Psoas muscle (tissue), 8 donors: ENCODE results near the gene MAN1A1. TPM values are rescaled to one million over a fixed set of nuclear protein-coding genes. Genes with fewer than 3 reads are reported as not detected.
"Not testable (repeated sequence)": the region's sequence is repeated elsewhere in the genome, so short reads cannot be mapped to it uniquely, and the experiment has no call there.

Experiments used
- ATAC-seq, 4 donors: fragments of 200-7000 bp; cut with Tn5 transposase; one replicate each; pipeline ENCODE4 v1.9.1; 2020; ENCODE audit warnings: moderate library complexity in 3 of 4, mild to moderate bottlenecking in 2 of 4
- DNase-seq, 2 donors: peaks; one replicate each; pipeline ENCODE4 v3.0.0-alpha.2; 2020
- H3K27ac ChIP-seq: fragments of 200-600 bp; one replicate; pipeline ENCODE4 v1.8.0; 2022
- H3K27me3 ChIP-seq, 3 donors: fragments of 200-600 bp in 1 of 3; one replicate each; pipeline versions ENCODE4 v1.6.1 to v1.8.0; 2013 to 2022; ENCODE audit warnings: low read length in 2 of 3, mild to moderate bottlenecking in 2 of 3, moderate library complexity in 1 of 3; ENCODE audit not compliant: insufficient read depth in 3 of 3
- H3K36me3 ChIP-seq, 2 donors: fragments of 200-600 bp in 1 of 2; one replicate each; pipeline versions ENCODE4 v1.6.1 to v1.8.0; 2013 to 2022; ENCODE audit warnings: low read depth in 1 of 2, mild to moderate bottlenecking in 1 of 2, moderate library complexity in 1 of 2; ENCODE audit not compliant: insufficient read depth in 1 of 2
- H3K4me1 ChIP-seq: fragments of 200-600 bp; one replicate; pipeline ENCODE4 v1.8.0; 2022
- H3K4me3 ChIP-seq: fragments of 200-600 bp; one replicate; pipeline ENCODE4 v1.8.0; 2022; ENCODE audit warnings: mild to moderate bottlenecking
- H3K9me3 ChIP-seq: fragments of 200-600 bp; one replicate; pipeline ENCODE4 v1.8.0; 2022
- CTCF ChIP-seq: fragments of 200-600 bp; IDR thresholded peaks from one replicate; pipeline ENCODE4 v1.8.0; 2022; ENCODE audit warnings: antibody characterized with exemption
- WGBS, 3 donors: extraction: QIAGEN DNeasy Blood & Tissue Kit; methylation state at CpG; one replicate each; pipeline versions ENCODE4 v1.1.6 to v1.1.7; 2013; 5-methylcytosine and 5-hydroxymethylcytosine counted together
- intact Hi-C, 2 donors: fragments of 100-400 bp; cut with DNase I; formaldehyde crosslinking; loops; one replicate each; pipeline versions ENCODE4 v1.11.0 to v1.14.2; 2022
- polyA plus RNA-seq, 3 donors: library from polyadenylated mRNA; stranded (reverse); fragments of 200-250 nt; gene quantifications; one replicate each; pipeline ENCODE4 v1.2.3, GENCODE V29; 2013
- total RNA-seq, 4 donors: library from RNA; stranded (reverse); fragmentation: NEBNext Ultra II Directional in 2 of 4; extraction: Animal tissue kit (Norgen Biotek cat#: 25700) in 2 of 4; gene quantifications; one replicate each; pipeline versions ENCODE4 v1.2.1 to v1.2.4, GENCODE V29; 2021 to 2023
- donor health status: healthy with polysubstance abuse.
- donor health status: DM: no; HTN: no; CAD: no; lungs with moderate emphysema.
- donor health status: Bipolar disorder and iron deficiency.
- donor health status: healthy.
- donor health status: DM: yes; HTN: yes; CAD: no.
- donor health status: DM: no; HTN: no; CAD: no.
- donor health status: DM: no; HTN: no; CAD: no.
- donor health status: DM: yes; HTN: yes; CAD: no.

Gene MAN1A1
- total and polyA plus RNA-seq, 7 donors = 3.7 to 14.6 (median 6.2) TPM

- intact Hi-C loops = no loop called here
- no peak for DNase-seq
- no peak for ATAC-seq
- Histone ChIP-seq H3K27me3 (no peaks in the 10 kb centered on the region), H3K36me3 (no peaks in the 10 kb centered on the region), H3K4me3 (no peak overlapping the region), H3K27ac (no peak overlapping the region), H3K4me1 (no peaks in the 10 kb centered on the region), H3K9me3 (no peaks in the 10 kb centered on the region)
- TF ChIP-seq CTCF = no peak
These were observed 34.9 kb upstream of the MAN1A1 start for GRCh38 chr6:119384444-119384843.

DNA sequence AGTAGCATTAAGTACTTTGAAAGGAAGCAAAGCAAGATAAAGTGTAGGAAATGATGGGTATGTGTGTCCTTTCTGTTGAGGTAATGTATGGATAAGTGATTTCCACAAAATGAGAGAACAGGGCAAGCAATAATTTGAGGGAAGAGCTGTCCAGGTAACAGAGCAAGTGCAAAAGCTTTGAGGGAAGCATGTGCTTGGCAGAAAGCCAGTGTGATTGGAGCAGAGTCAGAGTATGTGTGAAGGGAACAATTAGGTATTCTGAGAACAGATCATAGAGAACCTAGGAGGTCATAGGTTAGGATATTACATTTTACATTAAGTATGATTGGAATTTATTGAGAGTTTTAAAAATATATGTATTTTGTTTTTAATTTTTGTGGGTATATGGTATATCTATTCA, 30.2 kb upstream of the MAN1A1 start:
- no peak overlapping the region for H3K4me3 ChIP-seq
- no peak for TF ChIP-seq CTCF
- no peaks in the 10 kb centered on the region for H3K9me3 ChIP-seq
- no peak overlapping the region for H3K27ac ChIP-seq
- H3K4me1 ChIP-seq = no peaks in the 10 kb centered on the region
- no peaks in the 10 kb centered on the region for H3K27me3 ChIP-seq
- intact Hi-C loops = no loop called here
- DNase-seq (no peak), ATAC-seq (no peak)
- no peaks in the 10 kb centered on the region for H3K36me3 ChIP-seq

DNA sequence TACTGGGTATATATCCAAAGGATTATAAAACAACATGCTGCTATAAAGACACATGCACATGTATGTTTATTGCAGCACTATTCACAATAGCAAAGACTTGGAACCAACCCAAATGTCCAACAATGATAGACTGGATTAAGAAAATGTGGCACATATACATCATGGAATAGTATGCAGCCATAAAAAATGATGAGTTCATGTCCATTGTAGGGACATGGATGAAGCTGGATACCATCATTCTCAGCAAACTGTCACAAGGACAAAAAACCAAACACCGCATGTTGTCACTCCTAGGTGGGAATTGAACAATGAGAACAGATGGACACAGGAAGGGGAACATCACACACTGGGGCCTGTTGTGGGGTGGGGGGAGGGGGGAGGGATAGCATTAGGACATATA, 27.5 kb upstream of the MAN1A1 start:
- H3K4me1 ChIP-seq, H3K36me3 ChIP-seq, DNase-seq, ATAC-seq, H3K4me3 ChIP-seq, H3K9me3 ChIP-seq, intact Hi-C loops, H3K27ac ChIP-seq, H3K27me3 ChIP-seq: not testable (repeated sequence)
- WGBS, 3 donors = 100% methylated on average over 1 of the region's 1 CpG

DNA sequence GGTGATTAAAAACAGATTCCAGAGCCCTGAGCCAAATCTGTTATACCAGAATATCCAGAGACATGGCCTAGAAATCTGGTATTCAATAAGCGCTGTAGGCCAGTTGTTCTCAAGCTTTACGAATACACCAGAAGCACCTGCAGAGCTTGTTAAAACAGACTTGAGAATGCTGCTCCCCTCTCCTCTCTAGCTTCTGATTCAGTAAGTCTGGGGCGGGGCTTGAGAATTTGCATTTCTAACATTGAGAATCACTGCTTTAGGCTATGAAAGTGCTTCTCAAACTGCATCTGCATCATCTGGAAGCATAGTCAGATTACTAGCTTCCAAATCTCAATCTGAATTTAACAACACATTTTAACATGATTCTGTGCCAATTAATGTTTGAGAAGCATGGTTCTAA, 20.5 kb upstream of the MAN1A1 start:
- WGBS, 3 donors = 88 to 93% (median 90%) methylated on average over 3 of the region's 3 CpGs
- H3K9me3 ChIP-seq = no peaks in the 10 kb centered on the region
- no peaks in the 10 kb centered on the region for H3K4me1 ChIP-seq
- no peaks in the 10 kb centered on the region for H3K27me3 ChIP-seq
- no peak for TF ChIP-seq CTCF
- H3K36me3 ChIP-seq = no peaks in the 10 kb centered on the region
- no peak overlapping the region for H3K27ac ChIP-seq
- no peak overlapping the region for H3K4me3 ChIP-seq
- intact Hi-C loops = no loop called here
- ATAC-seq (no peak), DNase-seq (no peak)

GRCh38 chr6:119368921-119369320, 19.4 kb upstream of the MAN1A1 start:
- no peak overlapping the region for H3K27ac ChIP-seq
- ATAC-seq = no peak
- intact Hi-C loops = no loop called here

More at GRCh38 chr6:119368921-119369320, 19.4 kb upstream of the MAN1A1 start:
- Histone ChIP-seq H3K4me1 (no peaks in the 10 kb centered on the region), H3K4me3 (no peak overlapping the region), H3K36me3 (no peaks in the 10 kb centered on the region), H3K27me3 (no peaks in the 10 kb centered on the region), H3K9me3 (no peaks in the 10 kb centered on the region)
- 92 to 95% (median 92%) methylated on average over 6 of the region's 6 CpGs for WGBS, 3 donors
- DNase-seq = no peak
- TF ChIP-seq CTCF = no peak
